ENCODE measurements around the gene APBB2.

Gene APBB2

GRCh38 chr4:41072021-41072777 lies 142.1 kb downstream of the APBB2 start:
- no peak overlapping the region for H3K4me3 ChIP-seq (ENCODE audit: low read depth, low read length)
- DNase-seq (ENCODE audit: low read depth), result no peak
- in situ Hi-C loops (cut with HindIII; ENCODE audit: low sequenced_read_pairs), result no loop called here
- TF ChIP-seq CTCF (IDR thresholded peaks at IDR 0.05; ENCODE audit: low read depth, low read length, missing control alignments), result no peak

DNA sequence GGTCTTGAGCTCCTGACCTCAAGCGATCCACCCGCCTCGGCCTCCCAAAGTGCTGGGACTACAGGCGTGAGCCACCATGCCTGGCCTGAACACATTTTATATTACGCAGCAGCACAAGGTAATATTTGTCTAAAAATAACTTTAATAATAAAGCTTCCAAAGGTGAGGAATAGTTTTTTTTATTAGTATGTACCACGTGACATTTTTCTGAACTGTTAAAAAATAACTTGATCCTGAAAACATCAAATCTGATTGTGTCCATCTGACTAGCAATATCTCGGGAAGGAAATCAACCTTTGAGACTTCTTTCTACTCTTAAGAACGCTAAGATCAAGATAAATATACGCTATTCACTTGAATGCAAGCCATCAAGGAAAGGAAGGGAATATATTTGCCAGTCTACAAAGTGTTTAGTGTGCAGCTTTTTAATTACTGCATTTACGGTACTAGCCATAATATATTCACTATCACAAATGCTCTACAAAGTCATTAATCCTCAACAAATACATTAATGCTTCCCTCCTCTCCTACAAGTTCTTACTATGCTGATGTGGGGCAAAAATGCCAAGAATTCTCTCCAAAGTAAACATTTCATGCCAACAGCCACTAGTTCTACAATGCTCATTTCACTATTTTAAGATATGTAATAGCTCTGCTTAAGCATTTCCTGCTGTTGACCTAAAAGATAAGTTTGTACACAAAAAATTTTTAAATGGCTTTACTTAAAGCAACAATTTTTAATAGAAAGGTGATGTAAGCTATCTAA lies 143.6 kb downstream of the APBB2 start:
- DNase-seq (ENCODE audit: low read depth), result no peak
- no peak overlapping the region for H3K4me3 ChIP-seq (ENCODE audit: low read depth, low read length)
- TF ChIP-seq CTCF (IDR thresholded peaks at IDR 0.05; ENCODE audit: low read depth, low read length, missing control alignments), result no peak
- in situ Hi-C loops (cut with HindIII; ENCODE audit: low sequenced_read_pairs), result no loop called here

DNA sequence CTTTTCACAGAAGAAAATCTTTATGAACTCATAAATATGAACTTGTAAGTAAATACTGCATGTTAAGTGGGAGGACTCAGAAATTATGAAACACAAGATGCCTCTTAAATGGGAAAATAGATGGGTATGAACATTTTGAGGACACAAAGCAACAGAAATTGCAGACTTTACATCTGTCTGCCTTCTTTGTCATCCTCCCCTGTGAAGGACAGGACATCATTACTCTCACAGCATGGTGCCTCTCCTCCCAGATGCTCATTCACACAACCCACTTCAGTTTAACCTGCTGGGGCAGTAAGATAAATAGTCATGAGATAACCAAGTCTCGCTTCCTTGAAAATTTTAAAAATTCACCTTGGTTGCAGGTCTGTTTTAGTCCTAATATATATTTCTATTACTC lies 144.5 kb downstream of the APBB2 start:
- in situ Hi-C loops (cut with HindIII; ENCODE audit: low sequenced_read_pairs), result no loop called here
- H3K4me3 ChIP-seq (ENCODE audit: low read depth, low read length), result no peak overlapping the region
- TF ChIP-seq CTCF (IDR thresholded peaks at IDR 0.05; ENCODE audit: low read depth, low read length, missing control alignments), result no peak
- DNase-seq (ENCODE audit: low read depth), result no peak

DNA sequence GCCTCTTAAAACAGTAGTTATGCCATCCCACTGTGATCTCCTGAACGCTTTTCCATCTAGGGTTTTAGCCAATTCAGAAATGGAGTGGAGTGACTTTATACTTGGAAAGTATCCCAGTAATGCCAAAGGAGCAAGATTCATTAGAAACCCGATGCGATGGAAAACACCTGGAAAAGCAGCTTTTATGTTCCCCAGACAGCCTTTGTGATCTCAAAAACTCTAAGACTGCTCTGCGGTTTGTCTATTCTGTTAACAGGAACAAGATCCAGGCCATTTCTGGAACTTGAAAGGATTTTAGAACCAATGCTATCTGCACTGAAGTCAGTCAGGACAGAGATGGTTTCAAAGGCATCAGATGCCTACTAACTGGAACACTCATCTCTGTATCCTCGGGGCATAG lies 145.1 kb downstream of the APBB2 start:
- no peak overlapping the region for H3K4me3 ChIP-seq (ENCODE audit: low read depth, low read length)
- TF ChIP-seq CTCF (IDR thresholded peaks at IDR 0.05; ENCODE audit: low read depth, low read length, missing control alignments), result no peak
- DNase-seq (ENCODE audit: low read depth), result peak; percentile 19
- in situ Hi-C loops (cut with HindIII; ENCODE audit: low sequenced_read_pairs), result no loop called here

- no peak for TF ChIP-seq CTCF (IDR thresholded peaks at IDR 0.05; ENCODE audit: low read depth, low read length, missing control alignments)
Measured at GRCh38 chr4:41067369-41067768, 147.0 kb downstream of the APBB2 start.

DNA sequence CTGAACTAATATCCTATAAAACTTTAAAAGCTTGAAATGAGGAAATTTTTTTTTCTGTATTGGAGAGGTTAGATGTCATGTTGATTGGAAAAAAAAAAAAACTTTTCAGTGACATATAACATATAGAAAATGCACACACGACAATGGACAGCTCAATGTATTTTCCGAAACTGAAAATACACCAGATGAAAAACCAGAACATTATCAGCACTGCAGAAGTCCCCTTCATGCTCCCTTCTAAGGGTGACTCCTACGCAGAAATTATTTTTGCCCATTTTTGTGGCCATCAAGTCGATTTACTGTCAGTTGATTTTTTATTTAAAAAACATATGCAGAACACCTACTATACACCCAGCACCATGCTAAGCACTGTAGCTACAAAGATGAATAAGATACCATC lies 148.3 kb downstream of the APBB2 start:
- no peak for DNase-seq (ENCODE audit: low read depth)
- in situ Hi-C loops (cut with HindIII; ENCODE audit: low sequenced_read_pairs), result no loop called here
- TF ChIP-seq CTCF (IDR thresholded peaks at IDR 0.05; ENCODE audit: low read depth, low read length, missing control alignments), result no peak
- no peak overlapping the region for H3K4me3 ChIP-seq (ENCODE audit: low read depth, low read length)

More at GRCh38 chr4:41067369-41067768, 147.0 kb downstream of the APBB2 start:
- in situ Hi-C loops (cut with HindIII; ENCODE audit: low sequenced_read_pairs), result no loop called here
- no peak overlapping the region for H3K4me3 ChIP-seq (ENCODE audit: low read depth, low read length)
- no peak for DNase-seq (ENCODE audit: low read depth)
